HG03558 (cell line): ENCODE results near the gene DIS3L2.

Experiments used
- ATAC-seq: cut with Tn5 transposase; IDR thresholded peaks from one replicate; pipeline ENCODE4 v1.9.1; 2021; ENCODE audit warnings: moderate number of reproducible peaks; ENCODE audit not compliant: unreplicated experiment; ENCODE audit errors: extremely low read depth

Gene DIS3L2

GRCh38 chr2:232042911-232043574, 81.5 kb downstream of the DIS3L2 start:
- no peak for ATAC-seq

DNA sequence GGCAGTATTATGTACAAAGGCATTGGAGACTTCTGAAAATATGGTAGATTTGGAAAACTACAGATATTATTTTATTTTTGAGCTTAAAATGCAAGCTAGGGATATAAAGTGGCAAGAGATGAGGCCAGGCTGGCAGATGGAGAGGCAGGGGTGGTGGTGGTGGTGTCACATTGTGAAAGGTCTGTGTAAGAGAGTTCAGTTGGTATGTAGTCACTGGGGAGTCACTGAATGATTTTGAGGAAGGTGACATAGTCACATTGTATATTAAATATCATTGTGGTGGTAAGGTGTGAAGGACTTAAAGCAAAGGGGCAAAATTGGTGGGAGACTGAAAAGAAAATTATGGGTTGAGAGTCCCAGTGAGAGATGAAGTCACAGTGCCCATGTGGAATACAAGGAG, 82.5 kb downstream of the DIS3L2 start:
- no peak for ATAC-seq

DNA sequence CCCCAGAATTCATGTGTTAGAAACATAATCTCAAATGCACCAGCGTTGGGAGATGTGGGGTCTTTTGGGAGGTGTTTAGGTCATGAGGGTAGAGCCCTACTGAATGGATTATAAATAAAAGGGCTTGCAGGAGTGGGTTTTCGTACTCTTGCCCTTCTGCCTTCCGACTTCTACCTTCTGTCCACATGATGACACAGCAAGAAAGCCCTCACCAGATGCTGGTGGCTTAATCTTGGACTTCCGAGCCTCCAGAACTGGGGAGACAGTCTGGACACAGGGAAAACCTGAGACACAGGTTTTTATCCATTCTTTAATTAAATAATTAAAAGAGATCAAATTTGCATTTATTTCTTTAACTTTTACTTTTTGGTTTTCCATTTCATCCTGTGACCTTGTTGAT, 87.8 kb downstream of the DIS3L2 start:
- ATAC-seq = no peak

- no peak for ATAC-seq
These were observed 91.1 kb downstream of the DIS3L2 start for GRCh38 chr2:232052591-232052990.

DNA sequence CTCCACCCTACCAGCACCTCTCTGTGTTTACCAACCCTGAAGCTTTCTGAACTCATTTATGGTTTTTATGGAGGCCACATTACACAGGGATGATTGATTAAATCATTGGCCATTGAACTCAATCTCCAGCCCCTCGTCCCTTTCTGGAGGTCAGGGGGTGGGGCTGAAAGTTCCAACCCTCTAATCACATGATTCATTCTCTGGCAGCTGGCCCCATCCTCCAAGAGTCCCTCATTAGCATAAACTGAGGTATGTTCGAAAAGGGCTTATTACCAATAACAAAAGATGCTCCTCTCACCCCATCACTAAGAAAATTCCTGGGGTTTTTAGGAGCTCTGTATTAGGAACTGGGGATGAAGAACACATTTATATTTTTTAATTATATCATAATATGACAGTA, 92.3 kb downstream of the DIS3L2 start:
- ATAC-seq = no peak

DNA sequence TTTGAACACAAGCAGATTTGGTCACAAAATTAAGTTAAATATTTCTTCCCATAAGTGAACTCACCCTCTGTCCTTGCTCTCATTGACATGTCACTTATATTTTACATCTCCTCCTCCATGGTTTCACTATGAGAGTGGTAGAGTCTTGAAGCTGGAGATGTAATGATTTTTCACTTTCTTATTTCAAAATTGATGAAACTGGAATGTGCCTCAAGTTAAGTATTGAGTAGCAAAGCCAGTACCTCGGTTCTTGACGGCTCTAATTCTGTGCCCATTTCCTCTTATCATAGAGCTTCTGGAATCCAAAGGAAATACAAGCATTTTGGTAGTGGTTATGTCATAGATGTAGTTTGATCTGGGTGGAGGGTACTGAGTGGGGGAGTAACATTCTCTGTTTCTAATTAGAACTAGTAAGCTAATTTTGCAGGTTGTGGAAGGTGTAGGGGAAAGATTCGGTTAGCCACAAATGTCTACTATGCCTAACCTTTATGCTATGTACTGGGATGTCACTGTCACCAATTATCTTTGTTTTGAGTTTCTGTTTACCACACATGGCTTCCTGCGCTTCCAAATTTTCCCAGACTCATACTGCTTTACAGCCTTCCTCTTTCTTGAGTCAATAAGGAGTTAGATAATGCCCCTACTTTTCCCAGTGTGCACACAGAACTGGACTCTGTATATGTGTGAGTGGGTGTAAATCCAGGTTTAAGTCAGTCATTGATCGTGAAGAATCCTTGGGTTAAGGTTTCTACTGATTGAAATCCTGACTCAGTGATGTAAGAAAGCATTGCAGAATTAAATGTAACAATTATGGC, 96.8 kb downstream of the DIS3L2 start:
- no peak for ATAC-seq

GRCh38 chr2:232058931-232059330, 97.4 kb downstream of the DIS3L2 start:
- ATAC-seq = no peak

GRCh38 chr2:232061265-232061664, 99.8 kb downstream of the DIS3L2 start:
- ATAC-seq = no peak

DNA sequence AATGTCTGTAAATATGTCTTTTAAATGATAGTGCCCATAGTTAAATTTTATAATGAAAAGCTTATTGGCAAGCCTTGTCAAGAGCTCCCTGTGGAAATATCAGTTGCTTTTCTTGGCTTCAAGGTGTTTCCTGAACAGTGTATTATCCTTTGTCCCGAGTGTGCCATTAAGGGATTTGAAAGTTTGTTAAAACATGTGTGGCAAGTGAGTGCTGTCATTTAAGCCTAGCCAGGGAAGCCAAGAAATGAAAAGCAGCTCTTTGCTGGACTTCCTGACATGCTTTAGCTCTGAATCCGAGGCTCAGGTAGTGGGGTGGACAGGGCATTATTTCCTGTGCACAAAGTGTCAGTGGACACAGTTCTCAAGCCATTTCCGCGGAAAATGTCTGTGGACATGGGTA, 111.5 kb downstream of the DIS3L2 start:
- ATAC-seq = no peak

DNA sequence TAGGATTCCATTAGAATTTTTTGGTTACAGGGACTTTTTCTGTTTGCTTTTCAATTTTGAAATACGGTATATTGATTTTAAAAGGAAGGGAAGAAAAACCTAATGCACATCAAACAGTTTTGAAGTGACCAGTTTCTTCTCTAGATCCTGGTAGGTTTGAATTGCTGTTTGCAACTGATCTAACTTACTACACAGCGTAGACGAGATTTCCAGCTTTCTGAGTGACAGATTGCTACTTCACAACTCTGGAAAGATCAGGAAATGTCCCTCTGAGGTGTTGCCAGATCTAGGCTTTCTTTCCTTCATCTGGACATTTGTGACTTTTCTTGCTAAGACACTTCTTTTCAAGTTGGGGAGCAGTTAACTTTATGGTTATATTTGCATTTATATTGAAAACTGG, 112.2 kb downstream of the DIS3L2 start:
- ATAC-seq = no peak

- no peak for ATAC-seq
These were observed 113.6 kb downstream of the DIS3L2 start for GRCh38 chr2:232075080-232075479.

- no peak for ATAC-seq
These were observed 114.3 kb downstream of the DIS3L2 start for GRCh38 chr2:232075859-232076258.

- no peak for ATAC-seq
These were observed 114.8 kb downstream of the DIS3L2 start for GRCh38 chr2:232076272-232076671.

DNA sequence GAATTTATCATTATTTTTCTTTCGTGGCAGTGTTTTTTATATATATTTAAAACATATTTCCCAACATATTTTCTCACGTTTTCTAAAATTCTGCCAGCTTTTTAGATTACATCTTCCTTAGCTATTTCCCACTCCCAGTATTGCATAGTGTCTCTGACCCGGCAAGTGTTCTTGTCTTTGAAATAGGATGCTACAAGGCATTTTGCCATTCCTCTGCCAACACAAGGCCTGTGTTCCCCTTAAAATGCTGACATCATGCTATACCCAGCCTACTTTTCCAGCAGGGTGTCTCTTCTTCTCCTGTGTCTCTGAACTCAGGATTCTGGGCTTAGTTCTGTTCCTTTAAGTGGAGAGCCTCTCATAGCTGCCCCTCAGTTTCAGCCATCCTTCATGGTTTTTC, 115.2 kb downstream of the DIS3L2 start:
- ATAC-seq = no peak

DNA sequence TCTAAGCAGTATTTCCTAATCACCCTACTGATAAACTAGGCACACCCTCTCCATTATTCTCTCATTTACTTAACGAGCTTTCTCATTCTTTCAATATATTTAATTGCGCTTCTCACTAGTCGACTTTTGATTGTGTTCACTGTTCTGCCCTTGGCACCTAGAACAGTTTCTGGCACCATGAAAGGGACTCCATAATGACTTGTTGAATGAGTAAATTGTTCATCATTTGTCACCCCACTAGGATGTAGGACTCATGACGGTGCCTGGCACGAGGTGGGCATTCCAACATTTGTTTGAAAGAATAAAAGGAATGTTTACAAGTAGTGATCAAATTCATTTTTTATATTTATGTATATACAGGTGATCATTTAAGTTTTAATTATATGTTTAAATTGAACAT, 123.7 kb downstream of the DIS3L2 start:
- ATAC-seq = no peak

GRCh38 chr2:232085826-232086425, 124.4 kb downstream of the DIS3L2 start:
- no peak for ATAC-seq

DNA sequence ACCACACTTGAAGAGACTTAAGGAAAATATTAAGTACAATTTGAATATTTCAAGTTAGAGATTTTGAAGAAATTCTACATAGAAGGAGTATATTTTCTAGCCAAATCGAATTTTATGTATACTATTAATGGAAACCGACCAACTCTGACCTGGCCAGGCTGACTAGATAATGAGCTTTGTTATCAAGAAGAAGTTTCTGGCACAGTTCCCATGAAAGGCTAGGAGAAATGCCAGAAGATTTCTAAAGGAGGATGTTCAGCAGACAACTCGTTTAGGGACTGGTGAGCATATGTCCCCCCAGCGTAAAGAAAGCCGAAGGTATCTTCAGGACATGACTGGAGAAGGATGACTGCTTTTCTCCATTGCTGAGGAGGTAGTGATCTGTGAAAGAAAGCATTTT, 127.3 kb downstream of the DIS3L2 start:
- no peak for ATAC-seq

DNA sequence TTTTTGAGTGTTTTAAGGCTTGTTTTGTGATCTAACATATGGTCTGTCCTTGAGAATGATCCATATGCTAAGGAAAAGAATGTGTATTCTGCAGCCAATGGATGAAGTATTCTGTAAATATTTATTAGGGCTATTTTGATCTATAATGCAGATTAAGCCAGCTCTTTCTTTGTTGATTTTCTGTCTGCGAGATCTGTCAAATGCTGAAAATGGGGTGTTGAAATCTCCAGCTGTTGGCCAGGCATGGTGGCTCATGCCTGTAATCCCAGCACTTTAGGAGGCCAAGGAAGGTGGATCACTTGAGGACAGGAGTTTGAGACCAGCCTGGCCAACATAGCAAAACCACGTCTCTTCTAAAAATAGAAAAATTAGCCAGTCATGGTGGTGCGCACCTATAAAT, 132.7 kb downstream of the DIS3L2 start:
- ATAC-seq = no peak

DNA sequence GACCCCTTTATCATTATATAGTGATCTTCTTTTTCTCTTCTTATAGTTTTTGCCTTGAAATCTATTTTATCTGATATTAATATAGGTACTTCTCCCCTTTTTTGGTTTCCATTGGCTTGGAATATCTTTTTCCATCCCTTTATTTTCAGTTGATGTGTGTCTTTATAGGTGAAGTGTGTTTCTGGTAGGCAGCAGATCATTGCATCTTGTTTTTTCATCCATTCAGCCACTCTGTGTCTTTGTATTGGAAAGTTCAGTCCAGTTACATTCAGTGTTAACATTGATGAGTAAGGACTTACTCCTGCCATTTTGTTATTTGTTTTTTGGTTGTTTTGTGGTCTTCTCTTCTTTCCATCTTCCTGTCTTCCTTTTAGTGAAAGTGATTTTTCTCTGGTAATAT, 133.4 kb downstream of the DIS3L2 start:
- ATAC-seq = no peak

GRCh38 chr2:232097260-232097659, 135.7 kb downstream of the DIS3L2 start:
- no peak for ATAC-seq

- ATAC-seq = no peak
These were observed 136.2 kb downstream of the DIS3L2 start for GRCh38 chr2:232097758-232098157.

- no peak for ATAC-seq
These were observed 140.9 kb downstream of the DIS3L2 start for GRCh38 chr2:232102380-232102779.
